Coronary artery (tissue), 2 donors: ENCODE measurements around the gene BECN2.

ENCODE experiments used
- DNase-seq: peaks from one replicate; pipeline ENCODE4 v3.0.0-alpha.2; 2017; ENCODE audit warnings: low spot score
- H3K27ac ChIP-seq, 2 donors: fragments of 200-600 bp; sonication (generic); one replicate each; pipeline ENCODE4 v1.5.1; 2016 to 2019
- H3K4me3 ChIP-seq: fragments of 200-600 bp; sonication (generic); 2 replicates; pipeline ENCODE4 v1.5.1; 2016; ENCODE audit warnings: mild to moderate bottlenecking, moderate library complexity
- CTCF ChIP-seq: fragments of 200-600 bp; sonication (generic); IDR thresholded peaks from one replicate; pipeline ENCODE4 v1.5.1; 2019; ENCODE audit warnings: antibody characterized with exemption

Gene BECN2

GRCh38 chr1:242004751-242005495, 47.4 kb downstream of the BECN2 start:
- H3K27ac ChIP-seq: no peak overlapping the region

GRCh38 chr1:242005866-242006535, 48.4 kb downstream of the BECN2 start:
- Histone ChIP-seq H3K4me3 (no peak overlapping the region), H3K27ac (no peak overlapping the region)
- no peak for TF ChIP-seq CTCF
- DNase-seq: no peak

More at GRCh38 chr1:242004751-242005495, 47.4 kb downstream of the BECN2 start:
- DNase-seq: no peak
- H3K4me3 ChIP-seq: no peak overlapping the region
- no peak for TF ChIP-seq CTCF

- TF ChIP-seq CTCF: no peak
- no peak overlapping the region for H3K4me3 ChIP-seq
- no peak overlapping the region for H3K27ac ChIP-seq
- no peak for DNase-seq
Measured at GRCh38 chr1:242006976-242007375, 49.4 kb downstream of the BECN2 start.
